Bone marrow (tissue), 2 donors: ENCODE results near the gene DEK.

Experiments
- DNase-seq, 2 donors: peaks; one replicate each; lab custom pipeline; 2025; lab: John Stamatoyannopoulos, UW

Gene DEK

GRCh38 chr6:18265787-18266522 lies 1.6 kb upstream of the DEK start:
- no peak for DNase-seq

- DNase-seq = no peak
Measured at GRCh38 chr6:18264923-18265377, 620 bp upstream of the DEK start.

GRCh38 chr6:18263418-18264218 lies 712 bp downstream of the DEK start:
- peak in 1 of 2 donors; percentile 70 for DNase-seq

- peak in 1 of 2 donors; percentile 39 for DNase-seq
Measured at GRCh38 chr6:18262702-18263417, 1.5 kb downstream of the DEK start.

GRCh38 chr6:18261877-18262276 lies 2.5 kb downstream of the DEK start:
- no peak for DNase-seq

- no peak for DNase-seq
Measured at GRCh38 chr6:18260448-18261106, 3.8 kb downstream of the DEK start.

- DNase-seq = no peak
Measured at GRCh38 chr6:18259675-18260447, 4.5 kb downstream of the DEK start.

- no peak for DNase-seq
Measured at GRCh38 chr6:18254793-18255192, 9.5 kb downstream of the DEK start.

- DNase-seq = no peak
Measured at GRCh38 chr6:18253635-18254034, 10.7 kb downstream of the DEK start.

GRCh38 chr6:18249271-18249670 lies 15.1 kb downstream of the DEK start:
- no peak for DNase-seq

- no peak for DNase-seq
Measured at GRCh38 chr6:18248698-18249097, 15.6 kb downstream of the DEK start.

- DNase-seq = no peak
Measured at GRCh38 chr6:18247002-18247401, 17.3 kb downstream of the DEK start.

- DNase-seq = no peak
Measured at GRCh38 chr6:18246205-18246604, 18.1 kb downstream of the DEK start.

GRCh38 chr6:18245642-18246041 lies 18.7 kb downstream of the DEK start:
- DNase-seq = no peak

GRCh38 chr6:18245079-18245478 lies 19.3 kb downstream of the DEK start:
- no peak for DNase-seq

- DNase-seq = no peak
Measured at GRCh38 chr6:18244251-18244650, 20.1 kb downstream of the DEK start.

GRCh38 chr6:18243302-18243893 lies 20.9 kb downstream of the DEK start:
- no peak for DNase-seq

GRCh38 chr6:18242062-18242851 lies 22.1 kb downstream of the DEK start:
- DNase-seq = no peak

GRCh38 chr6:18241208-18242038 lies 22.9 kb downstream of the DEK start:
- no peak for DNase-seq
